MM.1S (cell line): ENCODE measurements around the gene OR13C2.
A peak's percentile ranks its signal among the peaks of the same experiment; 100 is the strongest.

Source experiments
- DNase-seq: peaks from one replicate; pipeline ENCODE4 v3.0.0-alpha.2; 2015
- H2AFZ ChIP-seq: fragments of 300-600 bp; sonication (generic); 2 replicates; pipeline ENCODE4 v1.6.0; 2016; ENCODE audit warnings: antibody characterized with exemption, low read length
- H3F3A ChIP-seq: fragments of 300-600 bp; sonication (generic); 2 replicates; pipeline ENCODE4 v1.6.1; 2016; ENCODE audit warnings: mild to moderate bottlenecking, antibody characterized with exemption, low read length, moderate library complexity, mixed read lengths; ENCODE audit not compliant: insufficient read depth
- H3K27ac ChIP-seq: fragments of 300-600 bp; sonication (generic); 2 replicates; pipeline ENCODE4 v1.5.1; 2016; ENCODE audit warnings: mild to moderate bottlenecking, low read length
- H3K27me3 ChIP-seq: fragments of 300-600 bp; sonication (generic); replicated peaks from 2 replicates; pipeline ENCODE4 v1.6.0; 2016; ENCODE audit warnings: low read length; ENCODE audit not compliant: insufficient read depth
- H3K36me3 ChIP-seq: fragments of 300-600 bp; sonication (generic); replicated peaks from 2 replicates; pipeline ENCODE4 v1.6.1; 2016; ENCODE audit warnings: mild to moderate bottlenecking, low read length, mixed read lengths; ENCODE audit not compliant: insufficient read depth
- H3K4me1 ChIP-seq: fragments of 300-600 bp; sonication (generic); 2 replicates; pipeline ENCODE4 v1.6.1; 2016; ENCODE audit warnings: low read length, mixed read lengths
- H3K4me2 ChIP-seq: fragments of 300-600 bp; sonication (generic); 2 replicates; pipeline ENCODE4 v1.6.0; 2016; ENCODE audit warnings: low read depth, low read length
- H3K4me3 ChIP-seq: fragments of 300-600 bp; sonication (generic); 2 replicates; pipeline ENCODE4 v1.5.1; 2016; ENCODE audit warnings: low read length, mixed read lengths
- H3K79me2 ChIP-seq: fragments of 300-600 bp; sonication (generic); 2 replicates; pipeline ENCODE4 v1.6.1; 2016; ENCODE audit warnings: mixed run types, low read length, mixed read lengths
- H3K9ac ChIP-seq: fragments of 300-600 bp; sonication (generic); 2 replicates; pipeline ENCODE4 v1.6.1; 2016; ENCODE audit warnings: low read length, mixed read lengths
- H3K9me2 ChIP-seq: fragments of 300-600 bp; sonication (generic); replicated peaks from 2 replicates; pipeline ENCODE4 v1.6.1; 2016; ENCODE audit warnings: mild to moderate bottlenecking, low read length, mixed read lengths; ENCODE audit not compliant: insufficient read depth
- H3K9me3 ChIP-seq: fragments of 300-600 bp; sonication (generic); replicated peaks from 2 replicates; pipeline ENCODE4 v1.6.1; 2016; ENCODE audit warnings: mild to moderate bottlenecking, low read length, mixed read lengths; ENCODE audit not compliant: insufficient read depth
- H4K20me1 ChIP-seq: fragments of 300-600 bp; sonication (generic); 2 replicates; pipeline ENCODE4 v1.6.1; 2016; ENCODE audit warnings: mild to moderate bottlenecking, low read length, moderate library complexity, mixed read lengths; ENCODE audit not compliant: insufficient read depth
- EZH2 ChIP-seq: fragments of 300-600 bp; sonication (generic); optimal IDR thresholded peaks from 2 replicates; pipeline ENCODE3; 2017; ENCODE audit warnings: low read depth, mild to moderate bottlenecking, antibody characterized with exemption, low read length, mixed read lengths
- EZH2phosphoT487 ChIP-seq: fragments of 300-600 bp; sonication (generic); IDR thresholded peaks from 2 replicates; pipeline ENCODE4 v1.6.1; 2018; ENCODE audit warnings: antibody characterized with exemption, low read length
- TF ChIP-seq, protein P1 (sequence below): fragments of 300-600 bp; sonication (generic); IDR thresholded peaks from 2 replicates; pipeline ENCODE4 v1.5.1; 2016; ENCODE audit warnings: antibody characterized with exemption, low read length, mixed read lengths

Gene OR13C2

DNA sequence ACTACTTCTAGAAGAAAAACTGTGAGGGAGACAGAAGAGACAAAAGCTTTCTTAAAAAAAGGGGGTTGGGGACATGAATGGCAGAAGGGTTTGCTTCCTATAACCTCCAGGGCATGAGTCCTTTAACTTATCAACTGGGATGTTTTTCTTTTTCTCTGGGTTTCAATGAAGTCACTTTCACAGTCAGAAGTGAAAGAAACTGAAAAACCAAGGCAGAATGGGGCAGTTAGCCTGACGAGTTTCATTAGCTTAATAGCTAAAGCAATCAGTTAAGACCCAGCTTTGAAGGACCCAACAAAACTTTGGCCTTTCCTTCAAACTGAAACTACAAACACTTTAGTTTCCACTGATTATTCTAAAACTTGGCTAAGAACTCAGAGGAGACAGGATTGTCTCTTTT is 41.1 kb downstream of the OR13C2 start:
- no peak overlapping the region for H3K9ac ChIP-seq
- no peaks in the 10 kb centered on the region for H3K4me1 ChIP-seq
- H2AFZ ChIP-seq, result no peak overlapping the region
- no peaks in the 10 kb centered on the region for H4K20me1 ChIP-seq
- H3F3A ChIP-seq, result no peaks in the 10 kb centered on the region
- no peak overlapping the region for H3K4me3 ChIP-seq
- peak; percentile 53 for DNase-seq
- H3K27me3 ChIP-seq, result no peaks in the 10 kb centered on the region
- H3K4me2 ChIP-seq, result no peak overlapping the region
- no peak overlapping the region for H3K27ac ChIP-seq
- no peaks in the 10 kb centered on the region for H3K79me2 ChIP-seq
- no peaks in the 10 kb centered on the region for H3K9me2 ChIP-seq
- H3K9me3 ChIP-seq, result no peaks in the 10 kb centered on the region
- TF ChIP-seq, protein P1, sequence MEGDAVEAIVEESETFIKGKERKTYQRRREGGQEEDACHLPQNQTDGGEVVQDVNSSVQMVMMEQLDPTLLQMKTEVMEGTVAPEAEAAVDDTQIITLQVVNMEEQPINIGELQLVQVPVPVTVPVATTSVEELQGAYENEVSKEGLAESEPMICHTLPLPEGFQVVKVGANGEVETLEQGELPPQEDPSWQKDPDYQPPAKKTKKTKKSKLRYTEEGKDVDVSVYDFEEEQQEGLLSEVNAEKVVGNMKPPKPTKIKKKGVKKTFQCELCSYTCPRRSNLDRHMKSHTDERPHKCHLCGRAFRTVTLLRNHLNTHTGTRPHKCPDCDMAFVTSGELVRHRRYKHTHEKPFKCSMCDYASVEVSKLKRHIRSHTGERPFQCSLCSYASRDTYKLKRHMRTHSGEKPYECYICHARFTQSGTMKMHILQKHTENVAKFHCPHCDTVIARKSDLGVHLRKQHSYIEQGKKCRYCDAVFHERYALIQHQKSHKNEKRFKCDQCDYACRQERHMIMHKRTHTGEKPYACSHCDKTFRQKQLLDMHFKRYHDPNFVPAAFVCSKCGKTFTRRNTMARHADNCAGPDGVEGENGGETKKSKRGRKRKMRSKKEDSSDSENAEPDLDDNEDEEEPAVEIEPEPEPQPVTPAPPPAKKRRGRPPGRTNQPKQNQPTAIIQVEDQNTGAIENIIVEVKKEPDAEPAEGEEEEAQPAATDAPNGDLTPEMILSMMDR, result no peak
- TF ChIP-seq EZH2 (no peak), EZH2phosphoT487 (no peak)
- H3K36me3 ChIP-seq, result no peaks in the 10 kb centered on the region

DNA sequence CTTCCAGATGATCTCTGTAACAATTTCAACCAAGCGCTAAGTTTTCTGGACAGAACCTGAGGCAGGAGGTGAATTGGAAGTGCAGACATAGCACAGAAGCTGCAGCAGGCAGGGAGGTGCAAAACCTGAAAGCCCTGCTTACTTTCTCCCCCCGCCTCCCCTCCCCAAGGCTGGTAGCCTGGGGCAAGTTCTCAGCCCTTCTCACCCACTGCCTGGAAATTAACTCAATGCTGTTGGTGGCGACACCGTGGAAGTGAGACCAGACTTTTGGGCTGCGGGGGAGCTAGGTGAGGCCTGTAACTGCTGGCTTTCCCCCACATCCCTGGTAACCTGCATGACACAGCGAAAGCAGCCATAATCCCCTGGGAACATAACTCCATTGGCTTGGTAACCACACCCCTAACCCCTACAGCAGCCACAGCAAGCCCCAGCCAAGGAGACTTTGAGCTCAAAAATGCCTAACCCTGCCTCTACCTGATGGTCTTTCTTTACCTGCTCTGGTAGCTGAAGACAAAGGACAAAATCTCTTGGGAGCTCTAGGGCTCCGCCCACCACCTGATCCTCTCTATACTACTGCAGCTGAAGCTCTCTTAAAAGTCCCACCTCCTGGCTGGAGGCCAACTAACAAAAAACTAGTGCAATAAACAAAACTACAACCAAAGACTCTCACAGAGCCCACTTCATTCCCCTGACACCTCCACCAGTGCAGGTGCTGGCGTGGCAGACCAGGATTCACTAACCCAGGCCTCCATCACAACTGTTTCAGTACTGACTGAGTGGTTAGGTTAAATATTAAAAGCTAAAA is 48.4 kb downstream of the OR13C2 start:
- H3K4me1 ChIP-seq, result no peaks in the 10 kb centered on the region

GRCh38 chr9:104555521-104555920 is 49.9 kb downstream of the OR13C2 start:
- Histone ChIP-seq H3K4me1 (no peaks in the 10 kb centered on the region), H3K9ac (no peak overlapping the region), H4K20me1 (no peaks in the 10 kb centered on the region), H3K27ac (no peak overlapping the region), H3F3A (no peaks in the 10 kb centered on the region), H3K4me2 (no peak overlapping the region), H3K79me2 (no peaks in the 10 kb centered on the region), H2AFZ (no peak overlapping the region), H3K9me3 (no peaks in the 10 kb centered on the region), H3K4me3 (no peak overlapping the region), H3K27me3 (no peaks in the 10 kb centered on the region), H3K36me3 (no peaks in the 10 kb centered on the region), H3K9me2 (no peaks in the 10 kb centered on the region)
- TF ChIP-seq EZH2 (no peak), EZH2phosphoT487 (no peak)
- TF ChIP-seq, protein P1, result no peak
- no peak for DNase-seq

More for the DNA sequence above, 48.4 kb downstream of the OR13C2 start:
- H2AFZ ChIP-seq, result 0 out of 2 replicates have a peak overlapping the region, but pooled peaks have one; percentile 24
- no peaks in the 10 kb centered on the region for H3K9me3 ChIP-seq
- no peak overlapping the region for H3K9ac ChIP-seq
- peak overlapping the region; percentile 9; the same call in 1 of the 2 replicates for H3K4me2 ChIP-seq
- no peaks in the 10 kb centered on the region for H3K79me2 ChIP-seq
- H3K27ac ChIP-seq, result peak overlapping the region; percentile 25; the same call in 1 of the 2 replicates
- H3K9me2 ChIP-seq, result no peaks in the 10 kb centered on the region
- no peaks in the 10 kb centered on the region for H4K20me1 ChIP-seq
- H3K27me3 ChIP-seq, result no peaks in the 10 kb centered on the region
- no peak overlapping the region for H3K4me3 ChIP-seq
- peak; percentile 72 for DNase-seq
- H3K36me3 ChIP-seq, result no peaks in the 10 kb centered on the region
- no peaks in the 10 kb centered on the region for H3F3A ChIP-seq
- TF ChIP-seq EZH2 (no peak), EZH2phosphoT487 (no peak)
- TF ChIP-seq, protein P1, result no peak
